K562 (cell line): ENCODE results near the gene TSPAN32. TPM values are rescaled to one million over a fixed set of nuclear protein-coding genes. Genes with fewer than 3 reads are reported as not detected.

ENCODE experiments used
- ATAC-seq: fragments of 200-7000 bp; cut with Tn5 transposase; 3 replicates; pipeline ENCODE4 v1.9.1; 2020; ENCODE audit warnings: moderate library complexity
- BruUV-seq: library from RNA; stranded (reverse); fragments of 400-500 nt; replicated peaks from 2 replicates; lab custom pipeline; 2021; lab: Mats Ljungman, UMichigan
- CTCF ChIA-PET: fragments of 300-600 bp; formaldehyde crosslinking; extraction: SDS; loops from one replicate; lab custom pipeline; 2021; ENCODE audit warnings: low intra/inter-chr PET ratio; lab: Yijun Ruan, JAX
- POLR2A ChIA-PET: fragments of 300-600, 350-650 bp; sonication (Branson Sonifier 250); formaldehyde crosslinking; extraction: SDS; loops from one replicate; lab custom pipeline; 2021; ENCODE audit warnings: antibody characterized with exemption, inconsistent platforms; lab: Yijun Ruan, JAX
- DNase-seq, 4 experiments: peaks; one replicate each; pipeline versions ENCODE4 v3.0.0 to v3.0.0-alpha.2; 2011 to 2018; ENCODE audit warnings: low spot score in 3 of 4, mixed read lengths in 3 of 4; ENCODE audit errors: extremely low read depth in 1 of 4
- FAIRE-seq: peaks from 2 replicates; lab custom pipeline; 2011; peaks lifted over from hg19 to GRCh38; lab: Jason Lieb, UNC
- H2AFZ ChIP-seq: 2 replicates; pipeline ENCODE4 v1.6.0; 2011; ENCODE audit warnings: low read depth, low read length, control low read depth, inconsistent platforms
- H3K27ac ChIP-seq: fragments of 200-600 bp; 3 replicates; pipeline ENCODE4 v1.8.0; 2011; ENCODE audit warnings: low read depth, mild to moderate bottlenecking, control low read depth, inconsistent platforms, low read length, moderate library complexity, mixed read lengths; ENCODE audit errors: extremely low read depth
- H3K27me3 ChIP-seq, 2 experiments: fragments of 300-600 bp in 1 of 2; 2 replicates in 1 of 2; 3 replicates in 1 of 2; pipeline versions ENCODE4 v1.6.0 to v1.8.0; 2011; ENCODE audit warnings: inconsistent platforms in 2 of 2, low read length in 2 of 2, mild to moderate bottlenecking in 1 of 2, mixed read lengths in 1 of 2, moderate library complexity in 1 of 2; ENCODE audit not compliant: control insufficient read depth in 2 of 2, insufficient read depth in 2 of 2
- H3K36me3 ChIP-seq: fragments of 300-600 bp; 3 replicates; pipeline ENCODE4 v1.8.0; 2011; ENCODE audit warnings: mild to moderate bottlenecking, low read length, inconsistent platforms; ENCODE audit not compliant: control insufficient read depth, insufficient read depth
- H3K4me1 ChIP-seq, 2 experiments: fragments of 200-600 bp in 1 of 2; replicated peaks in 1 of 2; 2 replicates in 1 of 2; 3 replicates in 1 of 2; pipeline versions ENCODE4 v1.5.1 to v1.8.0; 2011; ENCODE audit warnings: inconsistent platforms in 2 of 2, low read length in 2 of 2, mild to moderate bottlenecking in 1 of 2, mixed read lengths in 1 of 2, moderate library complexity in 1 of 2; ENCODE audit not compliant: control insufficient read depth in 2 of 2, insufficient read depth in 2 of 2
- H3K4me2 ChIP-seq: 2 replicates; pipeline ENCODE4 v1.6.1; 2011; ENCODE audit warnings: low read length, control low read depth, inconsistent platforms, mixed read lengths; ENCODE audit not compliant: insufficient read depth
- H3K4me3 ChIP-seq: fragments of 200-600 bp; sonication (generic), shearing (Covaris generic); 2 replicates; pipeline ENCODE4 v1.5.1; 2016; ENCODE audit warnings: control low read depth, inconsistent platforms
- H3K79me2 ChIP-seq: fragments of 200-600 bp; 3 replicates; pipeline ENCODE4 v1.8.0; 2011; ENCODE audit warnings: low read length, inconsistent platforms; ENCODE audit not compliant: control insufficient read depth, insufficient read depth
- H3K9ac ChIP-seq, 2 experiments: 2 replicates each; pipeline versions ENCODE4 v1.6.0 to v1.6.1; 2011; ENCODE audit warnings: low read depth in 2 of 2, low read length in 2 of 2, control low read depth in 1 of 2, inconsistent platforms in 1 of 2, mild to moderate bottlenecking in 1 of 2, mixed read lengths in 1 of 2; ENCODE audit not compliant: insufficient read depth in 1 of 2
- H3K9me1 ChIP-seq: one replicate; pipeline ENCODE4 v1.6.0; 2011; ENCODE audit warnings: inconsistent platforms, mild to moderate bottlenecking, low read length, moderate library complexity; ENCODE audit not compliant: control insufficient read depth, insufficient read depth
- H3K9me3 ChIP-seq: replicated peaks from 2 replicates; pipeline ENCODE4 v1.5.1; 2011; ENCODE audit warnings: low read depth, low read length, inconsistent platforms; ENCODE audit not compliant: control insufficient read depth, insufficient read depth
- H4K20me1 ChIP-seq: replicated peaks from 2 replicates; pipeline ENCODE4 v1.6.1; 2011; ENCODE audit warnings: low read length, inconsistent platforms, mixed read lengths; ENCODE audit not compliant: control insufficient read depth, insufficient read depth
- FUS ChIP-seq: fragments of 200-400 bp; formaldehyde crosslinking; optimal IDR thresholded peaks from 2 replicates; pipeline ENCODE3; 2017; ENCODE audit warnings: low read depth, low read length
- HNRNPL ChIP-seq: fragments of 200-400 bp; formaldehyde crosslinking; IDR thresholded peaks from 2 replicates; pipeline ENCODE4 v1.6.1; 2017; ENCODE audit warnings: low read depth, mild to moderate bottlenecking, low read length
- MIER1 ChIP-seq: fragments of 450-650 bp; IDR thresholded peaks from 2 replicates; pipeline ENCODE4 v1.6.1; 2016; ENCODE audit warnings: antibody characterized with exemption, mild to moderate bottlenecking, low read depth
- MTF1 ChIP-seq: fragments of 250-450 bp; sonication (Bioruptor Pico); IDR thresholded peaks from 2 replicates; pipeline ENCODE4 v1.9.0; 2021; ENCODE audit warnings: moderate library complexity, mild to moderate bottlenecking, inconsistent platforms, borderline replicate concordance
- NFIC ChIP-seq: fragments of 450-650 bp; IDR thresholded peaks from 2 replicates; pipeline ENCODE4 v1.6.1; 2017; ENCODE audit warnings: mild to moderate bottlenecking, inconsistent platforms
- SETDB1 ChIP-seq: IDR thresholded peaks from one replicate; pipeline ENCODE4 v1.6.1; 2012; ENCODE audit warnings: low read length, control low read depth, inconsistent platforms
- ZNF263 ChIP-seq: sonication (generic); formaldehyde crosslinking; IDR thresholded peaks from 2 replicates; pipeline ENCODE4 v1.8.0; 2022; ENCODE audit warnings: mild to moderate bottlenecking, missing genetic modification reagents, borderline replicate concordance
- ZNF41 ChIP-seq: fragments of 250-450 bp; sonication (Bioruptor Pico); conservative IDR thresholded peaks from 2 replicates; pipeline ENCODE4 v1.4.0; 2020; ENCODE audit warnings: mild to moderate bottlenecking
- WGBS: fragments of 100-300 bp; shearing (Covaris generic); methylation state at CpG from one replicate; pipeline ENCODE4 v1.1.6; 2016; ENCODE audit warnings: low coverage, mixed read lengths; ENCODE audit not compliant: insufficient coverage; ENCODE audit errors: missing lambda C conversion rate; 5-methylcytosine and 5-hydroxymethylcytosine counted together
- in situ Hi-C: fragments of 300-500 bp; cut with MboI; formaldehyde crosslinking; loops from 4 replicates; pipeline ENCODE4 v1.15.0; 2018; ENCODE audit warnings: inconsistent platforms, mixed read lengths
- intact Hi-C: fragments of 100-400 bp; cut with micrococcal nuclease; formaldehyde crosslinking; loops from 2 replicates; pipeline ENCODE4 v1.14.2; 2022
- polyA plus RNA-seq, 8 experiments: library from polyadenylated mRNA; depleted of rRNA in 4 of 8; stranded (reverse) in 5 of 8; unstranded in 3 of 8; fragments of >200 nt; fragmentation: Nextera tagmentation in 2 of 8; fragmentation: Illumina TruSeq in 1 of 8; extraction: Ambion mirVana in 2 of 8; extraction: Trizol in 1 of 8; gene quantifications; 2 replicates each; pipeline versions ENCODE4 v1.2.1 to v1.2.3, GENCODE V29; 2011 to 2014; ENCODE audit warnings: inconsistent platforms in 1 of 8, missing spikeins in 1 of 8
- total RNA-seq, 7 experiments: library from RNA; depleted of rRNA in 6 of 7; stranded (reverse); fragments of >200 nt in 6 of 7; fragmentation: Illumina TruSeq in 2 of 7; extraction: Trizol in 2 of 7; gene quantifications; 2 replicates each; pipeline versions ENCODE4 v1.2.1 to v1.2.3, GENCODE V29; 2011 to 2021; ENCODE audit warnings: low replicate concordance in 1 of 7
- TF ChIP-seq, protein P1 (sequence below): fragments of 450-650 bp; formaldehyde crosslinking; IDR thresholded peaks from 2 replicates; pipeline ENCODE4 v1.4.0; 2022; ENCODE audit warnings: mild to moderate bottlenecking, moderate library complexity
- TF ChIP-seq, protein P2 (sequence below): fragments of 200-800 bp; sonication (Bioruptor generic); IDR thresholded peaks from 2 replicates; pipeline ENCODE4 v1.6.1; 2017; ENCODE audit warnings: missing genetic modification characterization, missing compliant biosample characterization
- TF ChIP-seq, protein P3 (sequence below): fragments of 450-650 bp; conservative IDR thresholded peaks from 2 replicates; pipeline ENCODE4 v1.6.1; 2016; ENCODE audit warnings: missing genetic modification characterization, low read depth, mild to moderate bottlenecking, missing compliant biosample characterization, moderate library complexity
- TF ChIP-seq, protein P4 (sequence below): sonication (generic); formaldehyde crosslinking; IDR thresholded peaks from 2 replicates; pipeline ENCODE4 v1.8.1; 2023; ENCODE audit warnings: mild to moderate bottlenecking, missing genetic modification reagents

Gene TSPAN32
- total and polyA plus RNA-seq, 9 of the 15 experiments (the other 6 are each of a cell fraction or from before 2014, with no cell fraction given) = 0.21 to 7.3 (median 2.6) TPM

DNA sequence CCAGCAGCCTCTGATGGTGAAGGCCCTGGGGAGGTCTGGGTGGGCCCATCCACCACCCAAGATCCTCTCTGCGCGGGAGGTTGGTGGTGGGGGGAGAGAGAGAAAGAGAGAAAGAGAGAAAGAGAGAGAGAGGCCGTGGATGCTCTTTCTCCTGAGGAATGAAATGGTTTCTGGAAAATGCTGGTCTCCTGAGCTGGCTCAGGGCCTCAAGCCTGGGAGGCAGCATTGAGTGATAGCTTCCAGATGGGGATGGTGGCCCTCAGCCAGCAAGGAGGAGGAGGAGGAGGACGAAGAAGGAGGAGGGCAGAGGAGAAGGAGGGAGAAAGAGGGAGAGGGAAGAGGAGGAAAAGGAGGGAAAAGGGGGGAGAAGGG lies 4.6 kb downstream of the TSPAN32 start (continued):
- TF ChIP-seq, protein P1, sequence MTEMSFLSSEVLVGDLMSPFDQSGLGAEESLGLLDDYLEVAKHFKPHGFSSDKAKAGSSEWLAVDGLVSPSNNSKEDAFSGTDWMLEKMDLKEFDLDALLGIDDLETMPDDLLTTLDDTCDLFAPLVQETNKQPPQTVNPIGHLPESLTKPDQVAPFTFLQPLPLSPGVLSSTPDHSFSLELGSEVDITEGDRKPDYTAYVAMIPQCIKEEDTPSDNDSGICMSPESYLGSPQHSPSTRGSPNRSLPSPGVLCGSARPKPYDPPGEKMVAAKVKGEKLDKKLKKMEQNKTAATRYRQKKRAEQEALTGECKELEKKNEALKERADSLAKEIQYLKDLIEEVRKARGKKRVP (CRISPR knock-in tag) = no peak
- TF ChIP-seq, protein P2, sequence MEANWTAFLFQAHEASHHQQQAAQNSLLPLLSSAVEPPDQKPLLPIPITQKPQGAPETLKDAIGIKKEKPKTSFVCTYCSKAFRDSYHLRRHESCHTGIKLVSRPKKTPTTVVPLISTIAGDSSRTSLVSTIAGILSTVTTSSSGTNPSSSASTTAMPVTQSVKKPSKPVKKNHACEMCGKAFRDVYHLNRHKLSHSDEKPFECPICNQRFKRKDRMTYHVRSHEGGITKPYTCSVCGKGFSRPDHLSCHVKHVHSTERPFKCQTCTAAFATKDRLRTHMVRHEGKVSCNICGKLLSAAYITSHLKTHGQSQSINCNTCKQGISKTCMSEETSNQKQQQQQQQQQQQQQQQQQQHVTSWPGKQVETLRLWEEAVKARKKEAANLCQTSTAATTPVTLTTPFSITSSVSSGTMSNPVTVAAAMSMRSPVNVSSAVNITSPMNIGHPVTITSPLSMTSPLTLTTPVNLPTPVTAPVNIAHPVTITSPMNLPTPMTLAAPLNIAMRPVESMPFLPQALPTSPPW = 0 out of 2 replicates have a peak, but pooled peaks have one; percentile 8
- no peak for TF ChIP-seq HNRNPL
- TF ChIP-seq SETDB1 = no peak
- TF ChIP-seq MIER1 = no peak
- no peak for TF ChIP-seq ZNF41
- peak; percentile 49; the same call in 1 of the 2 replicates for TF ChIP-seq NFIC

DNA sequence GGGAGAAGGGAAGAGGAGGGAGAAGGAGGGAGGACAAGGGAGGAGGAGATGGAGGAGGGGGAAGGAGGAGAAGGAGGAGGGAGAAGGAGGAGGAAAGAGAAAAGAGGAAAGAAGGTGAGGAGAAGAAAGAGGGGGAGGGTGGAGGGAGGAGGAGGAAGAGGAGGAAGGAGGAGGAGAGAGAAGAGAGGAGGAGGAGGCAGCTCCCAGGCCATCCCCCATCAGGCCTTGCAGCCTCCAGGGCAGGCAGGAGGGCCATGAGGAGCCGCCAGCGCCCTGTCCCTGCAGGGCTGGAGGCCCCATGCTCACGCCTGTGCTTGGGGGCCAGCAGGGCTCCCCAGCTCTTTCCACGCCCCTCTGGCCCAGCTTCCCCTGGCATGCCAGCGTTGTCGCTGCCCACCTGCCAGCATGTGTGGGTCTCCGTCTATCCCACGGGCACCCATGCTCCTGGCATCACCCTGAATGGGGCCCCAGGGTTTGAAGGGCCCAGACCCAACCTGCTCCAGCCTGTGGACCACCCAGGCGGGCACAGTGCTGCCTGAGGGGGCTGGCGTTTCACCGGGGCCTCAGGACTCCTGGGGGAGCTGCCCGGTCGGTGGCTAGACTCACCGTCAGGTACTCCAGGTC lies 5.2 kb downstream of the TSPAN32 start:
- no TSS peak for BruUV-seq
- Histone ChIP-seq H3K79me2 (peaks cover 21% of the 10 kb centered on the region; the same call in 2 of the 3 replicates), H3K9me1 (no peaks in the 10 kb centered on the region), H3K27ac (no peak overlapping the region), H4K20me1 (peaks cover 6% of the 10 kb centered on the region; the same call in 1 of the 2 replicates), H3K4me3 (no peak overlapping the region), H3K4me1 (peaks cover 43 to 92% of the 10 kb centered on the region in 2 experiments), H2AFZ (no peak overlapping the region), H3K4me2 (no peak overlapping the region), H3K9me3 (no peaks in the 10 kb centered on the region), H3K36me3 (no peaks in the 10 kb centered on the region), H3K9ac (peak overlapping the region in 1 of 2 experiments; percentile 78; a peak in 2 of 4 replicates), H3K27me3 (no peaks in the 10 kb centered on the region; a peak in 1 of 5 replicates)
- ATAC-seq (no peak), DNase-seq (peak in 1 of 4 experiments; percentile 37), FAIRE-seq (no peak)
- CTCF ChIA-PET = interaction anchor here (0.5 to 5.1 kb wide), 3 partner anchors 92 to 515 kb away, joined by 6 to 85 read pairs (median 6); no protein-coding TSS in a partner anchor
- no peak for TF ChIP-seq MTF1 (CRISPR knock-in tag)
- no peak for TF ChIP-seq FUS
- TF ChIP-seq, protein P3, sequence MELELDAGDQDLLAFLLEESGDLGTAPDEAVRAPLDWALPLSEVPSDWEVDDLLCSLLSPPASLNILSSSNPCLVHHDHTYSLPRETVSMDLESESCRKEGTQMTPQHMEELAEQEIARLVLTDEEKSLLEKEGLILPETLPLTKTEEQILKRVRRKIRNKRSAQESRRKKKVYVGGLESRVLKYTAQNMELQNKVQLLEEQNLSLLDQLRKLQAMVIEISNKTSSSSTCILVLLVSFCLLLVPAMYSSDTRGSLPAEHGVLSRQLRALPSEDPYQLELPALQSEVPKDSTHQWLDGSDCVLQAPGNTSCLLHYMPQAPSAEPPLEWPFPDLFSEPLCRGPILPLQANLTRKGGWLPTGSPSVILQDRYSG (tag) = no peak
- TF ChIP-seq ZNF263 = peak; percentile 91
- TF ChIP-seq, protein P4, sequence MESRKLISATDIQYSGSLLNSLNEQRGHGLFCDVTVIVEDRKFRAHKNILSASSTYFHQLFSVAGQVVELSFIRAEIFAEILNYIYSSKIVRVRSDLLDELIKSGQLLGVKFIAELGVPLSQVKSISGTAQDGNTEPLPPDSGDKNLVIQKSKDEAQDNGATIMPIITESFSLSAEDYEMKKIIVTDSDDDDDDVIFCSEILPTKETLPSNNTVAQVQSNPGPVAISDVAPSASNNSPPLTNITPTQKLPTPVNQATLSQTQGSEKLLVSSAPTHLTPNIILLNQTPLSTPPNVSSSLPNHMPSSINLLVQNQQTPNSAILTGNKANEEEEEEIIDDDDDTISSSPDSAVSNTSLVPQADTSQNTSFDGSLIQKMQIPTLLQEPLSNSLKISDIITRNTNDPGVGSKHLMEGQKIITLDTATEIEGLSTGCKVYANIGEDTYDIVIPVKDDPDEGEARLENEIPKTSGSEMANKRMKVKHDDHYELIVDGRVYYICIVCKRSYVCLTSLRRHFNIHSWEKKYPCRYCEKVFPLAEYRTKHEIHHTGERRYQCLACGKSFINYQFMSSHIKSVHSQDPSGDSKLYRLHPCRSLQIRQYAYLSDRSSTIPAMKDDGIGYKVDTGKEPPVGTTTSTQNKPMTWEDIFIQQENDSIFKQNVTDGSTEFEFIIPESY (CRISPR knock-in tag) = peak; percentile 80
- WGBS = 64% methylated on average over 7 of the region's 14 CpGs
- in situ Hi-C loops = no loop called here
- POLR2A ChIA-PET = interaction anchor here (0.8 kb wide), 1 partner anchor 71 kb away, joined by 3 read pairs; no protein-coding TSS in a partner anchor
- intact Hi-C loops = loop anchor here (5.0 to 10.0 kb wide), 3 partner anchors 95 to 588 kb away; partner anchors contain the start of gene TSSC4
